OCI-LY7 (cell line): ENCODE data around the gene PSEN1. TPM values are rescaled to one million over a fixed set of nuclear protein-coding genes. Genes with fewer than 3 reads are reported as not detected.

Experiments
- BruUV-seq: library from RNA; stranded (reverse); fragments of 400-500 nt; replicated peaks from 2 replicates; lab custom pipeline; 2021; lab: Mats Ljungman, UMichigan
- CTCF ChIA-PET: fragments of 300-600 bp; sonication (Branson Sonifier 250); formaldehyde crosslinking; loops from one replicate; lab custom pipeline; 2022; ENCODE audit warnings: antibody characterized with exemption; ENCODE audit not compliant: unreplicated experiment; lab: Charles Lee
- POLR2A ChIA-PET: fragments of 300-600 bp; sonication (Branson Sonifier 250); formaldehyde crosslinking; loops from one replicate; lab custom pipeline; 2022; ENCODE audit warnings: antibody characterized with exemption; lab: Charles Lee
- DNase-seq: peaks from one replicate; pipeline ENCODE4 v3.0.0-alpha.2; 2015; ENCODE audit warnings: low spot score
- H2AFZ ChIP-seq: fragments of 200-600 bp; sonication (generic), shearing (Covaris generic); 2 replicates; pipeline ENCODE4 v1.6.1; 2014; ENCODE audit warnings: mild to moderate bottlenecking, antibody characterized with exemption, low read length, moderate library complexity
- H3K27ac ChIP-seq: fragments of 200-600 bp; sonication (generic); 2 replicates; pipeline ENCODE4 v1.5.1; 2014; ENCODE audit warnings: mixed run types, low read depth, mild to moderate bottlenecking, moderate library complexity, low read length, inconsistent platforms; ENCODE audit not compliant: poor library complexity, severe bottlenecking
- H3K36me3 ChIP-seq: fragments of 200-600 bp; sonication (generic); 2 replicates; pipeline ENCODE4 v1.6.1; 2014; ENCODE audit warnings: mild to moderate bottlenecking, antibody characterized with exemption, low read length, moderate library complexity, mixed read lengths; ENCODE audit not compliant: insufficient read depth
- H3K4me1 ChIP-seq: fragments of 200-600 bp; sonication (generic); 2 replicates; pipeline ENCODE4 v1.5.1; 2014; ENCODE audit warnings: mild to moderate bottlenecking, low read length; ENCODE audit not compliant: insufficient read depth, poor library complexity, severe bottlenecking
- H3K4me2 ChIP-seq: fragments of 200-600 bp; sonication (generic); 2 replicates; pipeline ENCODE4 v1.6.1; 2014; ENCODE audit warnings: mild to moderate bottlenecking, low read length
- H3K4me3 ChIP-seq: fragments of 200-600 bp; sonication (generic); 2 replicates; pipeline ENCODE4 v1.5.1; 2014; ENCODE audit warnings: mild to moderate bottlenecking, low read depth, low read length; ENCODE audit not compliant: poor library complexity, severe bottlenecking
- H3K79me2 ChIP-seq: fragments of 200-600 bp; sonication (generic); 2 replicates; pipeline ENCODE4 v1.6.1; 2016; ENCODE audit warnings: low read depth, mild to moderate bottlenecking, low read length, moderate library complexity, mixed read lengths; ENCODE audit not compliant: insufficient read depth
- H3K9me2 ChIP-seq: fragments of 200-600 bp; sonication (generic); 2 replicates; pipeline ENCODE4 v1.6.1; 2016; ENCODE audit warnings: mild to moderate bottlenecking, low read length, mixed read lengths; ENCODE audit not compliant: insufficient read depth
- H3K9me3 ChIP-seq: fragments of 200-600 bp; sonication (generic); 2 replicates; pipeline ENCODE4 v1.6.1; 2014; ENCODE audit warnings: mild to moderate bottlenecking, mixed run types, low read length, mixed read lengths
- H4K20me1 ChIP-seq: fragments of 200-600 bp; sonication (generic); 2 replicates; pipeline ENCODE4 v1.6.1; 2014; ENCODE audit warnings: mild to moderate bottlenecking, antibody characterized with exemption, low read length, moderate library complexity, mixed read lengths; ENCODE audit not compliant: insufficient read depth
- EZH2phosphoT487 ChIP-seq: fragments of 200-600 bp; sonication (generic); IDR thresholded peaks from 2 replicates; pipeline ENCODE4 v1.6.1; 2018; ENCODE audit warnings: low read depth, borderline replicate concordance, mild to moderate bottlenecking, mixed run types, antibody characterized with exemption, low read length, moderate library complexity, mixed read lengths
- intact Hi-C: fragments of 100-400 bp; cut with micrococcal nuclease; formaldehyde crosslinking; loops from one replicate; pipeline ENCODE4 v1.10.0; 2022; ENCODE audit not compliant: unreplicated experiment
- total RNA-seq, 2 experiments: library from RNA; depleted of rRNA in 1 of 2; stranded (reverse); fragments of >200 nt in 1 of 2; shearing (Covaris generic) in 1 of 2; gene quantifications; 2 replicates each; pipeline ENCODE4 v1.2.3, GENCODE V29; 2014 to 2022
- TF ChIP-seq, protein P1 (sequence below): fragments of 200-600 bp; sonication (generic); conservative IDR thresholded peaks from 2 replicates; pipeline ENCODE4 v1.5.1; 2014; ENCODE audit warnings: mild to moderate bottlenecking, antibody characterized with exemption, low read length, moderate library complexity, mixed read lengths

PSEN1 gene
- total RNA-seq, 2 experiments from 2014 or later, result 24.4 to 28.0 TPM

DNA sequence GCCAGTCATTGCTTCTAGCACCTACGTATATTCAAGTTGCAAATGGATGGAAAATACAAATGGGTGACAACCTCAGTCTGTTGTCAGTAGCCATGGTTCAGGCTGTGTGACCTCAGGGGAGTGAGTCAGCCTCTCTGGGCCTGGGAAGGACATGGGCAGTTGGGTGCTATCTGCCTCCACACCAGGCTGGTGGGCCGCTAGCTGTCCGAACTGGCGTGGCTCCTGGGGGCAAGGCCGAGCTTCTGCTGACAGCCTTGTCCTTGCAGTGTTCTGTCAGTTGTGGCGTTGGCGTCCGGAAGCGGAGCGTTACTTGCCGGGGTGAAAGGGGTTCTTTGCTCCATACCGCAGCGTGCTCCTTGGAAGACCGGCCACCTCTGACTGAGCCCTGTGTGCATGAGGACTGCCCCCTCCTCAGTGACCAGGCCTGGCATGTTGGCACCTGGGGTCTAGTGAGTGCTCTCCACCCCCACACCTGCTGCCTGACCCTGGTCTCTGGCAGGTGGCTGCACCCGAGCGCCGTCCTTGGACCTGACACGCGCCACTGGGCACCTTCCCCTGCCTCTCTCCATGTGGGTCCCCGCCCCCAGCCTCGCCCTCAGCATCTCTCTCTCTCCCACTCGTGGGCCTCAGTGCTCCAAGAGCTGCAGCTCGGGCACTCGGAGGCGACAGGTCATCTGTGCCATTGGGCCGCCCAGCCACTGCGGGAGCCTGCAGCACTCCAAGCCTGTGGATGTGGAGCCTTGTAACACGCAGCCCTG lies 118.1 kb downstream of the PSEN1 start:
- Histone ChIP-seq H3K9me2 (no peaks in the 10 kb centered on the region), H3K4me3 (no peak overlapping the region), H4K20me1 (no peaks in the 10 kb centered on the region), H3K79me2 (no peaks in the 10 kb centered on the region), H3K9me3 (no peaks in the 10 kb centered on the region), H3K36me3 (no peaks in the 10 kb centered on the region), H3K4me1 (peaks cover 16% of the 10 kb centered on the region), H2AFZ (no peak overlapping the region), H3K27ac (no peak overlapping the region), H3K4me2 (no peak overlapping the region)
- no TSS peak for BruUV-seq
- intact Hi-C loops, result no loop called here
- no peak for DNase-seq
- no peak for TF ChIP-seq EZH2phosphoT487
- ChIA-PET POLR2A (no interaction called here), CTCF (no interaction called here)

DNA sequence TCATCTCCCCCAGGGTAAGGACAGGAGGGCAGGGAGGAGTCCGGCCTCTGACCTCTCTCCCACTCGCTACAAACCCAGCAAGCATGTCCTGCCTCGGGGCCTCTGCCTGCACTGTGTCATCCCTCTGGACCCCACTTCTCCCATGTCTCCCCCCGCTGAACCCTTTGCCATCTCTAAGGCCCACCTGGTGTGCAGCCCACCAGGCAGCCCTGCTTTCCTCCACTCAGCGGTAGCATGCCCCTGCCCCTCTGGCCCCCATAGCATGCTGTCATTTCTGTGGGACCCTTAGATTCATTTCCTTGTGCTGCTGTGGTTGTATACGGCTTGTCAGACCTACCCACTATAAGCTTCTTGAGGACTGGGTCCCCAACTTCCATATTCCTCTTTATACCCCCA lies 118.7 kb downstream of the PSEN1 start:
- no peaks in the 10 kb centered on the region for H3K79me2 ChIP-seq
- peaks cover 10% of the 10 kb centered on the region for H3K4me1 ChIP-seq
- H3K9me2 ChIP-seq, result no peaks in the 10 kb centered on the region
- no peak overlapping the region for H3K27ac ChIP-seq
- intact Hi-C loops, result no loop called here
- H3K4me2 ChIP-seq, result no peak overlapping the region
- no peaks in the 10 kb centered on the region for H3K9me3 ChIP-seq
- H3K36me3 ChIP-seq, result no peaks in the 10 kb centered on the region
- no peak overlapping the region for H3K4me3 ChIP-seq
- H4K20me1 ChIP-seq, result no peaks in the 10 kb centered on the region
- no TSS peak for BruUV-seq
- no peak for TF ChIP-seq EZH2phosphoT487
- TF ChIP-seq, protein P1, sequence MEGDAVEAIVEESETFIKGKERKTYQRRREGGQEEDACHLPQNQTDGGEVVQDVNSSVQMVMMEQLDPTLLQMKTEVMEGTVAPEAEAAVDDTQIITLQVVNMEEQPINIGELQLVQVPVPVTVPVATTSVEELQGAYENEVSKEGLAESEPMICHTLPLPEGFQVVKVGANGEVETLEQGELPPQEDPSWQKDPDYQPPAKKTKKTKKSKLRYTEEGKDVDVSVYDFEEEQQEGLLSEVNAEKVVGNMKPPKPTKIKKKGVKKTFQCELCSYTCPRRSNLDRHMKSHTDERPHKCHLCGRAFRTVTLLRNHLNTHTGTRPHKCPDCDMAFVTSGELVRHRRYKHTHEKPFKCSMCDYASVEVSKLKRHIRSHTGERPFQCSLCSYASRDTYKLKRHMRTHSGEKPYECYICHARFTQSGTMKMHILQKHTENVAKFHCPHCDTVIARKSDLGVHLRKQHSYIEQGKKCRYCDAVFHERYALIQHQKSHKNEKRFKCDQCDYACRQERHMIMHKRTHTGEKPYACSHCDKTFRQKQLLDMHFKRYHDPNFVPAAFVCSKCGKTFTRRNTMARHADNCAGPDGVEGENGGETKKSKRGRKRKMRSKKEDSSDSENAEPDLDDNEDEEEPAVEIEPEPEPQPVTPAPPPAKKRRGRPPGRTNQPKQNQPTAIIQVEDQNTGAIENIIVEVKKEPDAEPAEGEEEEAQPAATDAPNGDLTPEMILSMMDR, result no peak
- no peak overlapping the region for H2AFZ ChIP-seq
- POLR2A ChIA-PET, result no interaction called here
- CTCF ChIA-PET, result interaction anchor here (0.6 kb wide), 1 partner anchor 31 kb away, joined by 6 read pairs; no protein-coding TSS in a partner anchor
- DNase-seq, result no peak

DNA sequence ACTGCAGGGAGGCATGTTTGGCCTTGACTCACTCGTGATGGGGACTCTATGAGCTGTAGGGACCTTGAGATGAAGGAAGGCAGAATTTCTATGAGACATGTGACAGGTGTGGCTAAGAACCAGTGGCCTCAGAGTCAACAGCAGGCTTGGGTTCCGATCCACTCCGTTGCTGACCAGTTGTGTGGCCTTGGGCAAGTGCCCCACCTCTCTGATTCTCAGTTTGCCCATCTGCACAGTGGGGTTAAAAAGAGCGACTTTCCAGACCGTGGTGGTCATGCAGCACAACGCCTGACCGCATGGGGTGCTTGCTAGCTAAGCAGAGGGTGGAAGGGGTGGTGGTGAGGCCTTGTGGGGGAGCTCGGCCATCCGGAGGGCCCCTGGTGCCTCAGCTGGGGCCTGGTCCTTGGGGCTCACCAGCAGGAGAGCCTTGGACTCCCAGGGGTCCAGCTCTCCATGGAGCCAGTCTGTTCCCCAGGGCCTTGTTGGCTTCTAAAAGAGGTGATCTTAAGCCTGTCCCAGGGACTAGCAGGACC lies 119.5 kb downstream of the PSEN1 start:
- Histone ChIP-seq H3K9me2 (no peaks in the 10 kb centered on the region), H3K4me3 (no peak overlapping the region), H2AFZ (no peak overlapping the region), H3K4me2 (no peak overlapping the region), H3K36me3 (no peaks in the 10 kb centered on the region), H3K9me3 (no peaks in the 10 kb centered on the region), H3K79me2 (no peaks in the 10 kb centered on the region), H3K27ac (no peak overlapping the region), H3K4me1 (peaks cover 10% of the 10 kb centered on the region), H4K20me1 (no peaks in the 10 kb centered on the region)
- intact Hi-C loops, result no loop called here
- no peak for TF ChIP-seq EZH2phosphoT487
- TF ChIP-seq, protein P1, result no peak
- no TSS peak for BruUV-seq
- no peak for DNase-seq
- ChIA-PET CTCF (interaction anchor here (0.6 kb wide), 1 partner anchor 31 kb away, joined by 6 read pairs; no protein-coding TSS in a partner anchor), POLR2A (interaction anchor here (0.5 kb wide), 1 partner anchor 129 kb away, joined by 3 read pairs; no protein-coding TSS in a partner anchor)
